Measurements from ENCODE around the gene BTNL3.

GRCh38 chr5:180970875-180971274 is 17.8 kb upstream of the BTNL3 start:
- TF ChIP-seq, protein P1, sequence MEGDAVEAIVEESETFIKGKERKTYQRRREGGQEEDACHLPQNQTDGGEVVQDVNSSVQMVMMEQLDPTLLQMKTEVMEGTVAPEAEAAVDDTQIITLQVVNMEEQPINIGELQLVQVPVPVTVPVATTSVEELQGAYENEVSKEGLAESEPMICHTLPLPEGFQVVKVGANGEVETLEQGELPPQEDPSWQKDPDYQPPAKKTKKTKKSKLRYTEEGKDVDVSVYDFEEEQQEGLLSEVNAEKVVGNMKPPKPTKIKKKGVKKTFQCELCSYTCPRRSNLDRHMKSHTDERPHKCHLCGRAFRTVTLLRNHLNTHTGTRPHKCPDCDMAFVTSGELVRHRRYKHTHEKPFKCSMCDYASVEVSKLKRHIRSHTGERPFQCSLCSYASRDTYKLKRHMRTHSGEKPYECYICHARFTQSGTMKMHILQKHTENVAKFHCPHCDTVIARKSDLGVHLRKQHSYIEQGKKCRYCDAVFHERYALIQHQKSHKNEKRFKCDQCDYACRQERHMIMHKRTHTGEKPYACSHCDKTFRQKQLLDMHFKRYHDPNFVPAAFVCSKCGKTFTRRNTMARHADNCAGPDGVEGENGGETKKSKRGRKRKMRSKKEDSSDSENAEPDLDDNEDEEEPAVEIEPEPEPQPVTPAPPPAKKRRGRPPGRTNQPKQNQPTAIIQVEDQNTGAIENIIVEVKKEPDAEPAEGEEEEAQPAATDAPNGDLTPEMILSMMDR (IDR thresholded peaks at IDR 0.05 in 8 of 11, conservative IDR thresholded peaks at IDR 0.05 in 3 of 11), result no peak
- TF ChIP-seq POLR2A (IDR thresholded peaks at IDR 0.05) (no peak), POLR2AphosphoS5 (IDR thresholded peaks at IDR 0.05) (no peak)
